B cell (primary cell): ENCODE measurements around the gene IPCEF1. TPM values are rescaled to one million over a fixed set of nuclear protein-coding genes. Genes with fewer than 3 reads are reported as not detected.
A peak's percentile ranks its signal among the peaks of the same experiment; 100 is the strongest.

Experiments used
- ATAC-seq: fragments of 200-7000 bp; cut with Tn5 transposase; one replicate; pipeline ENCODE4 v1.10.0; 2021; ENCODE audit warnings: low read depth, mild to moderate bottlenecking, moderate number of reproducible peaks, moderate library complexity
- CTCF ChIA-PET: fragments of 350-600 bp; sonication (Branson Sonifier 250); formaldehyde crosslinking; loops from one replicate; lab custom pipeline; 2021; ENCODE audit warnings: antibody characterized with exemption, inconsistent platforms; lab: Charles Lee
- POLR2A ChIA-PET: fragments of 350-600 bp; sonication (Branson Sonifier 250); formaldehyde crosslinking; loops from one replicate; lab custom pipeline; 2021; ENCODE audit warnings: antibody characterized with exemption; lab: Charles Lee
- DNase-seq: peaks from one replicate; pipeline ENCODE4 v3.0.0; 2013
- H2AFZ ChIP-seq: 2 replicates; pipeline ENCODE4 v1.6.1; 2012; ENCODE audit warnings: mild to moderate bottlenecking, low read depth, low read length; ENCODE audit not compliant: insufficient read depth, poor library complexity, severe bottlenecking
- H3K27ac ChIP-seq, 2 donors: 1 replicate in 1 of 2; 2 replicates in 1 of 2; pipeline ENCODE4 v1.5.1; 2012 to 2013; ENCODE audit warnings: low read length in 2 of 2, mild to moderate bottlenecking in 2 of 2, moderate library complexity in 1 of 2
- H3K27me3 ChIP-seq, 4 experiments: fragments of 200-600 bp in 1 of 4; sonication (generic) in 1 of 4; replicated peaks in 1 of 4; 1 replicate in 2 of 4; 2 replicates in 2 of 4; pipeline versions ENCODE4 v1.6.1 to v1.7.0; 2013 to 2016; ENCODE audit warnings: low read length in 3 of 4, mild to moderate bottlenecking in 2 of 4, mixed read lengths in 1 of 4, moderate library complexity in 1 of 4; ENCODE audit not compliant: insufficient read depth in 4 of 4, control insufficient read depth in 3 of 4; ENCODE audit errors: control extremely low read depth in 1 of 4
- H3K36me3 ChIP-seq, 2 experiments: replicated peaks in 1 of 2; 1 replicate in 1 of 2; 2 replicates in 1 of 2; pipeline versions ENCODE4 v1.6.1 to v1.7.1; 2013; ENCODE audit warnings: low read length in 1 of 2; ENCODE audit not compliant: insufficient read depth in 2 of 2, control insufficient read depth in 1 of 2; ENCODE audit errors: control extremely low read depth in 1 of 2, extremely low read depth in 1 of 2
- H3K4me1 ChIP-seq, 2 donors: fragments of 200-600 bp in 1 of 2; sonication (generic) in 1 of 2; 1 replicate in 1 of 2; 2 replicates in 1 of 2; pipeline versions ENCODE4 v1.5.1 to v1.6.1; 2013 to 2017; ENCODE audit warnings: low read length in 2 of 2; ENCODE audit not compliant: control insufficient read depth in 2 of 2, insufficient read depth in 2 of 2
- H3K4me2 ChIP-seq: replicated peaks from 2 replicates; pipeline ENCODE3; 2012; ENCODE audit warnings: mild to moderate bottlenecking, low read depth, low read length; ENCODE audit not compliant: poor library complexity, severe bottlenecking
- H3K4me3 ChIP-seq, 5 experiments: fragments of 200-600 bp in 1 of 5; sonication (generic) in 1 of 5; 1 replicate in 3 of 5; 2 replicates in 2 of 5; pipeline versions ENCODE4 v1.5.1 to v1.7.0; 2011 to 2016; ENCODE audit warnings: low read length in 4 of 5, mild to moderate bottlenecking in 4 of 5, low read depth in 2 of 5, control low read depth in 1 of 5, moderate library complexity in 1 of 5; ENCODE audit not compliant: insufficient read depth in 1 of 5; ENCODE audit errors: control extremely low read depth in 1 of 5, extremely low read depth in 1 of 5
- H3K79me2 ChIP-seq: fragments of 200-600 bp; sonication (generic); one replicate; pipeline ENCODE4 v1.6.0; 2016; ENCODE audit warnings: low read length; ENCODE audit not compliant: control insufficient read depth, insufficient read depth
- H3K9ac ChIP-seq: fragments of 200-600 bp; sonication (generic); 2 replicates; pipeline ENCODE4 v1.6.1; 2017; ENCODE audit warnings: mild to moderate bottlenecking, low read length, moderate library complexity
- H3K9me3 ChIP-seq, 3 donors: one replicate each; pipeline versions ENCODE4 v1.6.1 to v1.7.1; 2013; ENCODE audit warnings: low read length in 2 of 3; ENCODE audit not compliant: control insufficient read depth in 2 of 3, insufficient read depth in 1 of 3; ENCODE audit errors: control extremely low read depth in 1 of 3
- H4K20me1 ChIP-seq: 2 replicates; pipeline ENCODE4 v1.6.0; 2012; ENCODE audit warnings: mild to moderate bottlenecking, low read length; ENCODE audit not compliant: insufficient read depth, control insufficient read depth, poor library complexity, severe bottlenecking
- H3K27ac Mint-ChIP-seq: one replicate; pipeline ENCODE4 v1.8.0; 2021; ENCODE audit warnings: mixed read lengths
- H3K27me3 Mint-ChIP-seq: one replicate; pipeline ENCODE4 v1.8.0; 2021; ENCODE audit warnings: mixed read lengths
- H3K4me1 Mint-ChIP-seq: one replicate; pipeline ENCODE4 v1.8.0; 2021; ENCODE audit warnings: mixed read lengths
- H3K4me3 Mint-ChIP-seq: one replicate; pipeline ENCODE4 v1.8.0; 2021; ENCODE audit warnings: mixed read lengths
- H3K9me3 Mint-ChIP-seq: one replicate; pipeline ENCODE4 v1.8.0; 2022; ENCODE audit warnings: mixed read lengths; ENCODE audit not compliant: insufficient read depth
- CTCF ChIP-seq: fragments of 200-600 bp; IDR thresholded peaks from one replicate; pipeline ENCODE4 v1.8.0; 2022; ENCODE audit warnings: antibody characterized with exemption, mild to moderate bottlenecking
- EZH2 ChIP-seq: IDR thresholded peaks from 2 replicates; pipeline ENCODE4 v1.6.1; 2012; ENCODE audit warnings: borderline replicate concordance, low read depth, mild to moderate bottlenecking, moderate library complexity, low read length; ENCODE audit not compliant: insufficient read depth, poor library complexity, severe bottlenecking
- WGBS: methylation state at CpG from one replicate; pipeline ENCODE4 v1.1.5; 2013; ENCODE audit warnings: missing lambda C conversion rate; ENCODE audit not compliant: insufficient coverage; 5-methylcytosine and 5-hydroxymethylcytosine counted together
- intact Hi-C: fragments of 100-400 bp; cut with micrococcal nuclease; formaldehyde crosslinking; loops from one replicate; pipeline ENCODE4 v1.10.0; 2022
- polyA plus RNA-seq: library from polyadenylated mRNA; depleted of rRNA; stranded (reverse); fragments of >200 nt; gene quantifications from 2 replicates; pipeline ENCODE4 v1.2.3, GENCODE V29; 2012
- total RNA-seq, 2 donors: library from RNA; stranded (reverse); fragments of 120-200 nt in 1 of 2; gene quantifications; 1 replicate in 1 of 2; 2 replicates in 1 of 2; pipeline versions ENCODE4 v1.2.3 to v1.2.4, GENCODE V29; 2013 to 2022

IPCEF1 gene
- total and polyA plus RNA-seq, 2 donors (not counting 1 experiment from before 2014, with no cell fraction given), result 0.22 to 0.94 TPM

- peaks cover 23 to 30% of the 10 kb centered on the region in 2 donors for H3K4me1 ChIP-seq
- Mint-ChIP-seq H3K27ac (no peak overlapping the region), H3K9me3 (no peaks in the 10 kb centered on the region), H3K4me1 (peaks cover 28% of the 10 kb centered on the region), H3K27me3 (peaks cover 14% of the 10 kb centered on the region), H3K4me3 (peak overlapping the region; percentile 7)
- TF ChIP-seq EZH2 (no peak), CTCF (no peak)
- no peaks in the 10 kb centered on the region for H4K20me1 ChIP-seq
- peak overlapping the region; percentile 32 for H3K4me2 ChIP-seq
- 11% methylated on average over 5 of the region's 10 CpGs for WGBS
- no peaks in the 10 kb centered on the region for H3K36me3 ChIP-seq
- DNase-seq (no peak), ATAC-seq (no peak)
- H3K9ac ChIP-seq, result no peak overlapping the region
- ChIA-PET CTCF (no interaction called here), POLR2A (no interaction called here)
- intact Hi-C loops, result loop anchor here (5.0 kb wide), 1 partner anchor 52 kb away; no protein-coding TSS in a partner anchor
- H3K27ac ChIP-seq, result no peak overlapping the region
- H2AFZ ChIP-seq, result peak overlapping the region; percentile 50
- no peak overlapping the region for H3K4me3 ChIP-seq
- H3K27me3 ChIP-seq, result peaks cover 0 to 4% (median 0%) of the 10 kb centered on the region in 4 experiments
- H3K79me2 ChIP-seq, result no peaks in the 10 kb centered on the region
- H3K9me3 ChIP-seq, result no peaks in the 10 kb centered on the region
Measured at GRCh38 chr6:154359161-154359574, 2.6 kb upstream of the IPCEF1 start.

GRCh38 chr6:154358019-154358545, 1.5 kb upstream of the IPCEF1 start:
- Mint-ChIP-seq H3K27ac (no peak overlapping the region), H3K4me1 (peaks cover 34% of the 10 kb centered on the region), H3K27me3 (peaks cover 11% of the 10 kb centered on the region), H3K4me3 (no peak overlapping the region), H3K9me3 (no peaks in the 10 kb centered on the region)
- peaks cover 24 to 35% of the 10 kb centered on the region in 2 donors for H3K4me1 ChIP-seq
- WGBS, result 100% methylated on average over 2 of the region's 5 CpGs
- ATAC-seq (no peak), DNase-seq (no peak)
- CTCF ChIA-PET, result no interaction called here
- no peak overlapping the region for H3K4me3 ChIP-seq
- intact Hi-C loops, result loop anchor here (5.0 kb wide), 1 partner anchor 51 kb away; no protein-coding TSS in a partner anchor
- POLR2A ChIA-PET, result no interaction called here
- TF ChIP-seq CTCF, result no peak
- no peak for TF ChIP-seq EZH2
- no peaks in the 10 kb centered on the region for H3K36me3 ChIP-seq
- H3K4me2 ChIP-seq, result no peak overlapping the region
- no peak overlapping the region for H3K27ac ChIP-seq
- H3K9me3 ChIP-seq, result no peaks in the 10 kb centered on the region
- no peak overlapping the region for H2AFZ ChIP-seq
- H4K20me1 ChIP-seq, result no peaks in the 10 kb centered on the region
- peaks cover 0 to 4% (median 0%) of the 10 kb centered on the region in 4 experiments for H3K27me3 ChIP-seq
- H3K9ac ChIP-seq, result no peak overlapping the region
- H3K79me2 ChIP-seq, result no peaks in the 10 kb centered on the region
